Measurements from ENCODE around the gene TRPM4.

DNA sequence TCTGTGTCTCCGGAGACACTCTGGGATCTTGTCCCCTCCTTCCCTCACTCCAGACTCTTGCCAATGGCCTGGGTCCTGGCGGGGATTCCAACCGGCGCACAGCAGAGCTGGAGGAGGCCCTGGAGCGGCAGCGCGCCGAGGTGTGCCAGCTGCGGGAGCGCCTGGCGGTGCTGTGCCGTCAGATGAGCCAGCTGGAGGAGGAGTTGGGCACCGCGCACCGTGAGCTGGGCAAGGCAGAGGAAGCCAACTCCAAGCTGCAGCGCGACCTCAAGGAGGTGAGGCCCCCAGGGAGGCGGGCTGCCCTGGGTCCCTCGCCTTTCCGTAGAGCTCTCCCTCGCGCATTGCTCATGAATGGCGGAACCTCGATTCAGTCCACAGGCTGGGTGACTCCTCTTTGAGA is 27.3 kb upstream of the TRPM4 start:
- TF ChIP-seq, protein P1, sequence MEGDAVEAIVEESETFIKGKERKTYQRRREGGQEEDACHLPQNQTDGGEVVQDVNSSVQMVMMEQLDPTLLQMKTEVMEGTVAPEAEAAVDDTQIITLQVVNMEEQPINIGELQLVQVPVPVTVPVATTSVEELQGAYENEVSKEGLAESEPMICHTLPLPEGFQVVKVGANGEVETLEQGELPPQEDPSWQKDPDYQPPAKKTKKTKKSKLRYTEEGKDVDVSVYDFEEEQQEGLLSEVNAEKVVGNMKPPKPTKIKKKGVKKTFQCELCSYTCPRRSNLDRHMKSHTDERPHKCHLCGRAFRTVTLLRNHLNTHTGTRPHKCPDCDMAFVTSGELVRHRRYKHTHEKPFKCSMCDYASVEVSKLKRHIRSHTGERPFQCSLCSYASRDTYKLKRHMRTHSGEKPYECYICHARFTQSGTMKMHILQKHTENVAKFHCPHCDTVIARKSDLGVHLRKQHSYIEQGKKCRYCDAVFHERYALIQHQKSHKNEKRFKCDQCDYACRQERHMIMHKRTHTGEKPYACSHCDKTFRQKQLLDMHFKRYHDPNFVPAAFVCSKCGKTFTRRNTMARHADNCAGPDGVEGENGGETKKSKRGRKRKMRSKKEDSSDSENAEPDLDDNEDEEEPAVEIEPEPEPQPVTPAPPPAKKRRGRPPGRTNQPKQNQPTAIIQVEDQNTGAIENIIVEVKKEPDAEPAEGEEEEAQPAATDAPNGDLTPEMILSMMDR (IDR thresholded peaks at IDR 0.05), result no peak
- no peak for TF ChIP-seq POLR2A (IDR thresholded peaks at IDR 0.05)

Measured in Peyer's patch (tissue), 4 donors.